ENCODE measurements around the gene CEMIP.

- TF ChIP-seq CTCF (IDR thresholded peaks at IDR 0.05; ENCODE audit: insufficient read depth, low read depth, low read length), result no peak
- no peak for TF ChIP-seq EZH2 (IDR thresholded peaks at IDR 0.05; ENCODE audit: insufficient read depth, low read length)
These were observed 10.1 kb downstream of the CEMIP start for GRCh38 chr15:80789296-80789695.
